DMS153 treated with DMSO at 0.1 percent for 48 hours (cell line): ENCODE results near the gene GJC1.

Source experiments
- DNase-seq: peaks from one replicate; lab custom pipeline; 2025; ENCODE audit not compliant: unreplicated experiment; lab: John Stamatoyannopoulos, UW

Gene GJC1

GRCh38 chr17:44778656-44779210 is 51.4 kb downstream of the GJC1 start:
- no peak for DNase-seq

GRCh38 chr17:44777394-44778348 is 52.4 kb downstream of the GJC1 start:
- no peak for DNase-seq

GRCh38 chr17:44776628-44777393 is 53.3 kb downstream of the GJC1 start:
- DNase-seq: no peak

- no peak for DNase-seq
Observed at GRCh38 chr17:44775838-44776621, 54.1 kb downstream of the GJC1 start.

- peak; percentile 91 for DNase-seq
Observed at GRCh38 chr17:44775136-44775837, 54.8 kb downstream of the GJC1 start.

GRCh38 chr17:44774271-44775135 is 55.6 kb downstream of the GJC1 start:
- peak; percentile 70 for DNase-seq

GRCh38 chr17:44773140-44773539 is 56.9 kb downstream of the GJC1 start:
- no peak for DNase-seq

- no peak for DNase-seq
Observed at GRCh38 chr17:44772308-44773045, 57.6 kb downstream of the GJC1 start.

GRCh38 chr17:44770166-44770925 is 59.7 kb downstream of the GJC1 start:
- no peak for DNase-seq

- DNase-seq: no peak
Observed at GRCh38 chr17:44769647-44770084, 60.4 kb downstream of the GJC1 start.

GRCh38 chr17:44769230-44769629 is 60.9 kb downstream of the GJC1 start:
- no peak for DNase-seq

- no peak for DNase-seq
Observed at GRCh38 chr17:44768505-44769142, 61.5 kb downstream of the GJC1 start.

- DNase-seq: no peak
Observed at GRCh38 chr17:44767493-44767892, 62.6 kb downstream of the GJC1 start.

- DNase-seq: no peak
Observed at GRCh38 chr17:44766409-44767038, 63.6 kb downstream of the GJC1 start.

GRCh38 chr17:44765965-44766364 is 64.1 kb downstream of the GJC1 start:
- no peak for DNase-seq

- DNase-seq: no peak
Observed at GRCh38 chr17:44763170-44763569, 66.9 kb downstream of the GJC1 start.
